SK-N-SH treated with all-trans-retinoic acid at 6 μM for 48 hours (cell line): ENCODE measurements around the gene GRM4.

Experiments used
- ARNTL ChIP-seq: fragments of 450-650 bp; formaldehyde crosslinking; IDR thresholded peaks from 2 replicates; pipeline ENCODE4 v1.5.0; 2020; ENCODE audit warnings: low read depth, mild to moderate bottlenecking, moderate library complexity, borderline replicate concordance
- CREB5 ChIP-seq: fragments of 250-450 bp; sonication (Bioruptor Pico); IDR thresholded peaks from 2 replicates; pipeline ENCODE4 v1.5.1; 2020; ENCODE audit warnings: low read depth, mild to moderate bottlenecking, moderate library complexity
- CSRNP3 ChIP-seq: fragments of 250-450 bp; sonication (Bioruptor Pico); IDR thresholded peaks from 2 replicates; pipeline ENCODE4 v1.5.1; 2021; ENCODE audit warnings: mild to moderate bottlenecking, moderate library complexity
- ESRRG ChIP-seq: fragments of 250-450 bp; sonication (Bioruptor Pico); IDR thresholded peaks from 2 replicates; pipeline ENCODE4 v1.6.1; 2021; ENCODE audit warnings: mild to moderate bottlenecking
- ISL1 ChIP-seq: fragments of 250-450 bp; sonication (Bioruptor Pico); IDR thresholded peaks from 2 replicates; pipeline ENCODE4 v2.1.2; 2022; ENCODE audit warnings: mild to moderate bottlenecking, moderate library complexity
- PATZ1 ChIP-seq: fragments of 250-450 bp; sonication (Bioruptor Pico); IDR thresholded peaks from 2 replicates; pipeline ENCODE4 v1.8.0; 2020; ENCODE audit warnings: mild to moderate bottlenecking, moderate library complexity, borderline replicate concordance
- PPARA ChIP-seq: fragments of 250-450 bp; sonication (Bioruptor Pico); IDR thresholded peaks from 2 replicates; pipeline ENCODE4 v1.5.0; 2020; ENCODE audit warnings: mild to moderate bottlenecking, borderline replicate concordance
- RARB ChIP-seq: fragments of 250-450 bp; sonication (Bioruptor Pico); IDR thresholded peaks from 2 replicates; pipeline ENCODE4 v1.8.0; 2021; ENCODE audit warnings: mild to moderate bottlenecking, moderate library complexity
- TOX ChIP-seq: fragments of 250-450 bp; sonication (Bioruptor Pico); IDR thresholded peaks from 2 replicates; pipeline ENCODE4 v1.8.0; 2021; ENCODE audit warnings: mild to moderate bottlenecking, moderate library complexity, borderline replicate concordance
- TSHZ2 ChIP-seq: fragments of 250-450 bp; sonication (Bioruptor Pico); IDR thresholded peaks from 2 replicates; pipeline ENCODE4 v1.5.0; 2020; ENCODE audit warnings: mild to moderate bottlenecking, moderate library complexity
- ZC3H10 ChIP-seq: fragments of 250-450 bp; sonication (Bioruptor Pico); IDR thresholded peaks from 2 replicates; pipeline ENCODE4 v1.5.1; 2021; ENCODE audit warnings: mild to moderate bottlenecking, moderate library complexity
- ZFP3 ChIP-seq: fragments of 250-450 bp; sonication (Bioruptor Pico); IDR thresholded peaks from 2 replicates; pipeline ENCODE4 v1.5.0; 2020; ENCODE audit warnings: mild to moderate bottlenecking, moderate library complexity
- ZFP30 ChIP-seq: fragments of 450-650 bp; formaldehyde crosslinking; IDR thresholded peaks from 2 replicates; pipeline ENCODE4 v1.5.0; 2022; ENCODE audit warnings: mild to moderate bottlenecking, moderate library complexity
- ZNF70 ChIP-seq: fragments of 450-650 bp; formaldehyde crosslinking; IDR thresholded peaks from 2 replicates; pipeline ENCODE4 v1.5.0; 2020; ENCODE audit warnings: mild to moderate bottlenecking, moderate library complexity

- TF ChIP-seq ESRRG (CRISPR knock-in tag) (no peak), PATZ1 (CRISPR knock-in tag) (no peak), CREB5 (CRISPR knock-in tag) (no peak), ZFP30 (no peak), PPARA (CRISPR knock-in tag) (no peak), ARNTL (CRISPR knock-in tag) (no peak), RARB (CRISPR knock-in tag) (no peak), TOX (CRISPR knock-in tag) (no peak), CSRNP3 (CRISPR knock-in tag) (no peak), ZFP3 (no peak), ZC3H10 (CRISPR knock-in tag) (no peak), ISL1 (CRISPR knock-in tag) (no peak), ZNF70 (CRISPR knock-in tag) (no peak), TSHZ2 (no peak)
Measured at GRCh38 chr6:33974030-33974429, 171.9 kb downstream of the GRM4 start.
